K562 (cell line): Measurements from ENCODE around the gene PPAN. TPM values are rescaled to one million over a fixed set of nuclear protein-coding genes. Genes with fewer than 3 reads are reported as not detected.

Source experiments
- ATAC-seq: fragments of 200-7000 bp; cut with Tn5 transposase; 3 replicates; pipeline ENCODE4 v1.9.1; 2020; ENCODE audit warnings: moderate library complexity
- BruUV-seq: library from RNA; stranded (reverse); fragments of 400-500 nt; replicated peaks from 2 replicates; lab custom pipeline; 2021; lab: Mats Ljungman, UMichigan
- CTCF ChIA-PET: fragments of 300-600 bp; formaldehyde crosslinking; extraction: SDS; loops from one replicate; lab custom pipeline; 2021; ENCODE audit warnings: low intra/inter-chr PET ratio; lab: Yijun Ruan, JAX
- POLR2A ChIA-PET: fragments of 300-600, 350-650 bp; sonication (Branson Sonifier 250); formaldehyde crosslinking; extraction: SDS; loops from one replicate; lab custom pipeline; 2021; ENCODE audit warnings: antibody characterized with exemption, inconsistent platforms; lab: Yijun Ruan, JAX
- DNase-seq, 4 experiments: peaks; one replicate each; pipeline versions ENCODE4 v3.0.0 to v3.0.0-alpha.2; 2011 to 2018; ENCODE audit warnings: low spot score in 3 of 4, mixed read lengths in 3 of 4; ENCODE audit errors: extremely low read depth in 1 of 4
- FAIRE-seq: peaks from 2 replicates; lab custom pipeline; 2011; peaks lifted over from hg19 to GRCh38; lab: Jason Lieb, UNC
- H2AFZ ChIP-seq: 2 replicates; pipeline ENCODE4 v1.6.0; 2011; ENCODE audit warnings: low read depth, low read length, control low read depth, inconsistent platforms
- H3K27ac ChIP-seq: fragments of 200-600 bp; 3 replicates; pipeline ENCODE4 v1.8.0; 2011; ENCODE audit warnings: low read depth, mild to moderate bottlenecking, control low read depth, inconsistent platforms, low read length, moderate library complexity, mixed read lengths; ENCODE audit errors: extremely low read depth
- H3K27me3 ChIP-seq, 2 experiments: fragments of 300-600 bp in 1 of 2; 2 replicates in 1 of 2; 3 replicates in 1 of 2; pipeline versions ENCODE4 v1.6.0 to v1.8.0; 2011; ENCODE audit warnings: inconsistent platforms in 2 of 2, low read length in 2 of 2, mild to moderate bottlenecking in 1 of 2, mixed read lengths in 1 of 2, moderate library complexity in 1 of 2; ENCODE audit not compliant: control insufficient read depth in 2 of 2, insufficient read depth in 2 of 2
- H3K36me3 ChIP-seq: fragments of 300-600 bp; 3 replicates; pipeline ENCODE4 v1.8.0; 2011; ENCODE audit warnings: mild to moderate bottlenecking, low read length, inconsistent platforms; ENCODE audit not compliant: control insufficient read depth, insufficient read depth
- H3K4me1 ChIP-seq, 2 experiments: fragments of 200-600 bp in 1 of 2; replicated peaks in 1 of 2; 2 replicates in 1 of 2; 3 replicates in 1 of 2; pipeline versions ENCODE4 v1.5.1 to v1.8.0; 2011; ENCODE audit warnings: inconsistent platforms in 2 of 2, low read length in 2 of 2, mild to moderate bottlenecking in 1 of 2, mixed read lengths in 1 of 2, moderate library complexity in 1 of 2; ENCODE audit not compliant: control insufficient read depth in 2 of 2, insufficient read depth in 2 of 2
- H3K4me2 ChIP-seq: 2 replicates; pipeline ENCODE4 v1.6.1; 2011; ENCODE audit warnings: low read length, control low read depth, inconsistent platforms, mixed read lengths; ENCODE audit not compliant: insufficient read depth
- H3K4me3 ChIP-seq: fragments of 200-600 bp; sonication (generic), shearing (Covaris generic); 2 replicates; pipeline ENCODE4 v1.5.1; 2016; ENCODE audit warnings: control low read depth, inconsistent platforms
- H3K79me2 ChIP-seq: fragments of 200-600 bp; 3 replicates; pipeline ENCODE4 v1.8.0; 2011; ENCODE audit warnings: low read length, inconsistent platforms; ENCODE audit not compliant: control insufficient read depth, insufficient read depth
- H3K9ac ChIP-seq, 2 experiments: 2 replicates each; pipeline versions ENCODE4 v1.6.0 to v1.6.1; 2011; ENCODE audit warnings: low read depth in 2 of 2, low read length in 2 of 2, control low read depth in 1 of 2, inconsistent platforms in 1 of 2, mild to moderate bottlenecking in 1 of 2, mixed read lengths in 1 of 2; ENCODE audit not compliant: insufficient read depth in 1 of 2
- H3K9me1 ChIP-seq: one replicate; pipeline ENCODE4 v1.6.0; 2011; ENCODE audit warnings: inconsistent platforms, mild to moderate bottlenecking, low read length, moderate library complexity; ENCODE audit not compliant: control insufficient read depth, insufficient read depth
- H3K9me3 ChIP-seq: replicated peaks from 2 replicates; pipeline ENCODE4 v1.5.1; 2011; ENCODE audit warnings: low read depth, low read length, inconsistent platforms; ENCODE audit not compliant: control insufficient read depth, insufficient read depth
- H4K20me1 ChIP-seq: replicated peaks from 2 replicates; pipeline ENCODE4 v1.6.1; 2011; ENCODE audit warnings: low read length, inconsistent platforms, mixed read lengths; ENCODE audit not compliant: control insufficient read depth, insufficient read depth
- GABPB2 ChIP-seq: fragments of 250-450 bp; sonication (Bioruptor Pico); conservative IDR thresholded peaks from 2 replicates; pipeline ENCODE4 v1.5.1; 2021; ENCODE audit warnings: mild to moderate bottlenecking
- HSF4 ChIP-seq: fragments of 250-450 bp; sonication (Bioruptor Pico); IDR thresholded peaks from 2 replicates; pipeline ENCODE4 v2.1.2; 2022; ENCODE audit warnings: mild to moderate bottlenecking, moderate library complexity, borderline replicate concordance
- KLF13 ChIP-seq: fragments of 450-650 bp; IDR thresholded peaks from 2 replicates; pipeline ENCODE4 v1.6.1; 2016; ENCODE audit warnings: missing genetic modification characterization, low read depth, mild to moderate bottlenecking, missing compliant biosample characterization, moderate library complexity, borderline replicate concordance
- PRMT5 ChIP-seq: sonication (generic); formaldehyde crosslinking; IDR thresholded peaks from 2 replicates; pipeline ENCODE4 v1.5.0; 2020; ENCODE audit warnings: missing genetic modification reagents
- RBM39 ChIP-seq: fragments of 200-400 bp; formaldehyde crosslinking; optimal IDR thresholded peaks from 2 replicates; pipeline ENCODE3; 2018; ENCODE audit warnings: low read depth, low read length
- SMARCA4 ChIP-seq: fragments of 450-650 bp; IDR thresholded peaks from 2 replicates; pipeline ENCODE4 v1.6.1; 2016
- WGBS: fragments of 100-300 bp; shearing (Covaris generic); methylation state at CpG from one replicate; pipeline ENCODE4 v1.1.6; 2016; ENCODE audit warnings: low coverage, mixed read lengths; ENCODE audit not compliant: insufficient coverage; ENCODE audit errors: missing lambda C conversion rate; 5-methylcytosine and 5-hydroxymethylcytosine counted together
- in situ Hi-C: fragments of 300-500 bp; cut with MboI; formaldehyde crosslinking; loops from 4 replicates; pipeline ENCODE4 v1.15.0; 2018; ENCODE audit warnings: inconsistent platforms, mixed read lengths
- intact Hi-C: fragments of 100-400 bp; cut with micrococcal nuclease; formaldehyde crosslinking; loops from 2 replicates; pipeline ENCODE4 v1.14.2; 2022
- polyA plus RNA-seq, 8 experiments: library from polyadenylated mRNA; depleted of rRNA in 4 of 8; stranded (reverse) in 5 of 8; unstranded in 3 of 8; fragments of >200 nt; fragmentation: Nextera tagmentation in 2 of 8; fragmentation: Illumina TruSeq in 1 of 8; extraction: Ambion mirVana in 2 of 8; extraction: Trizol in 1 of 8; gene quantifications; 2 replicates each; pipeline versions ENCODE4 v1.2.1 to v1.2.3, GENCODE V29; 2011 to 2014; ENCODE audit warnings: inconsistent platforms in 1 of 8, missing spikeins in 1 of 8
- total RNA-seq, 7 experiments: library from RNA; depleted of rRNA in 6 of 7; stranded (reverse); fragments of >200 nt in 6 of 7; fragmentation: Illumina TruSeq in 2 of 7; extraction: Trizol in 2 of 7; gene quantifications; 2 replicates each; pipeline versions ENCODE4 v1.2.1 to v1.2.3, GENCODE V29; 2011 to 2021; ENCODE audit warnings: low replicate concordance in 1 of 7
- TF ChIP-seq, protein P1 (sequence below): fragments of 250-450 bp; sonication (Bioruptor Pico); IDR thresholded peaks from 2 replicates; pipeline ENCODE4 v1.4.0; 2020; ENCODE audit warnings: mild to moderate bottlenecking
- TF ChIP-seq, protein P2 (sequence below): fragments of 250-450 bp; sonication (Bioruptor Pico); IDR thresholded peaks from 2 replicates; pipeline ENCODE4 v1.8.0; 2022; ENCODE audit warnings: inconsistent platforms

PPAN gene
- total and polyA plus RNA-seq, 9 of the 15 experiments (the other 6 are each of a cell fraction or from before 2014, with no cell fraction given) = 2.2 to 129 (median 59.1) TPM

DNA sequence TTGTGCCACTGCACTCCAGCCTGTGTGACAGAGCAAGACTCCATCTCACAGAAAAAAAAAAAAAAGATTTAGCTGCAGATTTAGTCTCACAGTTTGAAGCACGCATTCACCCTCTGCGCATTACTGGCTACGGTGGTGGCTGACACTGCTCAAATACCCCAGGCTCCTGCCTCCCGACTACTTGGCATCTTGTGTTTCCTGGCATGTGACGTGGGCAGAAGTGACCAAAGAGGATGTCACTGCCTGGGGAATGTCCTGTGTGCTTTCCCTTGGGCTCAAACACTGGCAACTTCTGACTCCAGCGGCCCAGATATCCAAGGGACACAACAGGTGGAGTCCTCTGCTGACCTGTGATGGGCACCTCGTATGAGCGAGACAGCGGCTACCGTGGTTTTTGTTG lies 38.2 kb downstream of the PPAN start:
- intact Hi-C loops = no loop called here
- WGBS = 94% methylated on average over 9 of the region's 10 CpGs
- no peak for TF ChIP-seq SMARCA4
- TF ChIP-seq KLF13 (tag) = no peak
- TF ChIP-seq, protein P1, sequence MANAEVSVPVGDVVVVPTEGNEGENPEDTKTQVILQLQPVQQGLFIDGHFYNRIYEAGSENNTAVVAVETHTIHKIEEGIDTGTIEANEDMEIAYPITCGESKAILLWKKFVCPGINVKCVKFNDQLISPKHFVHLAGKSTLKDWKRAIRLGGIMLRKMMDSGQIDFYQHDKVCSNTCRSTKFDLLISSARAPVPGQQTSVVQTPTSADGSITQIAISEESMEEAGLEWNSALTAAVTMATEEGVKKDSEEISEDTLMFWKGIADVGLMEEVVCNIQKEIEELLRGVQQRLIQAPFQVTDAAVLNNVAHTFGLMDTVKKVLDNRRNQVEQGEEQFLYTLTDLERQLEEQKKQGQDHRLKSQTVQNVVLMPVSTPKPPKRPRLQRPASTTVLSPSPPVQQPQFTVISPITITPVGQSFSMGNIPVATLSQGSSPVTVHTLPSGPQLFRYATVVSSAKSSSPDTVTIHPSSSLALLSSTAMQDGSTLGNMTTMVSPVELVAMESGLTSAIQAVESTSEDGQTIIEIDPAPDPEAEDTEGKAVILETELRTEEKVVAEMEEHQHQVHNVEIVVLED = no peak
- no peak for TF ChIP-seq GABPB2 (CRISPR knock-in tag)
- TF ChIP-seq, protein P2, sequence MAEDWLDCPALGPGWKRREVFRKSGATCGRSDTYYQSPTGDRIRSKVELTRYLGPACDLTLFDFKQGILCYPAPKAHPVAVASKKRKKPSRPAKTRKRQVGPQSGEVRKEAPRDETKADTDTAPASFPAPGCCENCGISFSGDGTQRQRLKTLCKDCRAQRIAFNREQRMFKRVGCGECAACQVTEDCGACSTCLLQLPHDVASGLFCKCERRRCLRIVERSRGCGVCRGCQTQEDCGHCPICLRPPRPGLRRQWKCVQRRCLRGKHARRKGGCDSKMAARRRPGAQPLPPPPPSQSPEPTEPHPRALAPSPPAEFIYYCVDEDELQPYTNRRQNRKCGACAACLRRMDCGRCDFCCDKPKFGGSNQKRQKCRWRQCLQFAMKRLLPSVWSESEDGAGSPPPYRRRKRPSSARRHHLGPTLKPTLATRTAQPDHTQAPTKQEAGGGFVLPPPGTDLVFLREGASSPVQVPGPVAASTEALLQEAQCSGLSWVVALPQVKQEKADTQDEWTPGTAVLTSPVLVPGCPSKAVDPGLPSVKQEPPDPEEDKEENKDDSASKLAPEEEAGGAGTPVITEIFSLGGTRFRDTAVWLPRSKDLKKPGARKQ (CRISPR knock-in tag) = no peak
- no peak for TF ChIP-seq RBM39
- TF ChIP-seq PRMT5 (CRISPR knock-in tag) = no peak
- TF ChIP-seq HSF4 (CRISPR knock-in tag) = no peak

More for the DNA sequence above, 38.2 kb downstream of the PPAN start:
- no peak overlapping the region for H3K9ac ChIP-seq
- peaks cover 93% of the 10 kb centered on the region for H3K36me3 ChIP-seq
- peaks cover 5% of the 10 kb centered on the region; the same call in 1 of the 2 replicates for H4K20me1 ChIP-seq
- no peak for ATAC-seq
- no peaks in the 10 kb centered on the region for H3K4me1 ChIP-seq
- FAIRE-seq = no peak
- BruUV-seq = no TSS peak
- no peak for DNase-seq
- CTCF ChIA-PET = no interaction called here
- no peak overlapping the region for H3K4me2 ChIP-seq
- H3K4me3 ChIP-seq = no peak overlapping the region
- H3K9me3 ChIP-seq = no peaks in the 10 kb centered on the region
- H3K79me2 ChIP-seq = no peaks in the 10 kb centered on the region
- in situ Hi-C loops = no loop called here
- H3K9me1 ChIP-seq = no peaks in the 10 kb centered on the region
- POLR2A ChIA-PET = no interaction called here
- H3K27me3 ChIP-seq = no peaks in the 10 kb centered on the region
- no peak overlapping the region for H3K27ac ChIP-seq
- H2AFZ ChIP-seq = no peak overlapping the region
